ENCODE data around the gene KLHDC7B. TPM values are rescaled to one million over a fixed set of nuclear protein-coding genes. Genes with fewer than 3 reads are reported as not detected.

The KLHDC7B gene
- total and polyA plus RNA-seq, 5 donors: 0.08 to 0.14 (median 0.09) TPM; not detected in 2

DNA sequence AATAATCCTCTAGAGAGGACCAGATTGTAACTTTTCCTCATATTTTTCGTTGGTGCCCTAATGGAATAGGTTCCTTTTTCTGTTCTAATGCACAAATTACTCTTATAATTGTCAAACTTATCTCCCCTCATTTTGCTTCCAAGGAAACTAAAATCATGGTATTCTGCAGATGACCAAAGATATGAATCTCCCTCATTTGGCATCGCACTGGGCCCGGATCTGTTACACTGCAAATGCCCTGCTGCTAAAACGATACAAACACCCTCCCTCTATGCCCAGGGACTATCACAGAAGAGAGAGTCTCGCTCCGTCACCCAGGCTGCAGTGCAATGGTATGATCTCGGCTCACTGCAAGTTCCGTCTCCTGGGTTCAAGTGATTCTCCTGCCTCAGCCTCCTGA lies 7.6 kb downstream of the KLHDC7B start:
- DNase-seq (peak in 1 of 3 donors; percentile 7), ATAC-seq (no peak)
- Histone ChIP-seq H3K4me3 (ENCODE audit: low read length) (no peak overlapping the region), H3K4me1 (ENCODE audit: control insufficient read depth, insufficient read depth, low read length) (no peaks in the 10 kb centered on the region), H3K9me3 (ENCODE audit: control insufficient read depth, low read length) (no peaks in the 10 kb centered on the region), H3K27ac (ENCODE audit: low read length) (no peak overlapping the region), H3K27me3 (ENCODE audit: control insufficient read depth, insufficient read depth) (no peaks in the 10 kb centered on the region)
- WGBS: 80% methylated on average over 8 of the region's 8 CpGs
- intact Hi-C loops (cut with DNase I): no loop called here

DNA sequence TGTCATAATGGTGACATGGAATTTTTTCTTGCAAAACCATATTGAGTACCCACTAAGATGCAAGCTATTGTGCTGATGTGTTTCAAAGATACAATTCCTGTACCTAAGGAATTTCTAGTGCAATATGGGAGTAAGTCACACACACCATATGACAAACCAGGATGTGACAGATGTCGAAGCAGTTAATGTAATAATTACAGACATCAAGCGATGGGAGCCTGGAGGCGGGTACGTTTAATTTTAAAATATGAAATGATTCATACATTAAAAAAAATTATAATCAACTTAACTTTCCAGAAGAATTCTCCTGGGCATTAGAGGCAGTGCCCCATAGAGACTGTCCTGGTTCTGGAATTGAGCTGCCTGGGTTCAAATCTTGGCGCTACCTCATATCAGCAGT lies 11.0 kb downstream of the KLHDC7B start:
- H3K4me1 ChIP-seq (ENCODE audit: control insufficient read depth, insufficient read depth, low read length): no peaks in the 10 kb centered on the region
- no peak for ATAC-seq
- H3K9me3 ChIP-seq (ENCODE audit: control insufficient read depth, low read length): no peaks in the 10 kb centered on the region
- H3K4me3 ChIP-seq (ENCODE audit: low read length): no peak overlapping the region
- no peaks in the 10 kb centered on the region for H3K27me3 ChIP-seq (ENCODE audit: control insufficient read depth, insufficient read depth)
- intact Hi-C loops (cut with DNase I): no loop called here
- 83% methylated on average over 5 of the region's 5 CpGs for WGBS
- H3K27ac ChIP-seq (ENCODE audit: low read length): no peak overlapping the region
- DNase-seq: no peak

DNA sequence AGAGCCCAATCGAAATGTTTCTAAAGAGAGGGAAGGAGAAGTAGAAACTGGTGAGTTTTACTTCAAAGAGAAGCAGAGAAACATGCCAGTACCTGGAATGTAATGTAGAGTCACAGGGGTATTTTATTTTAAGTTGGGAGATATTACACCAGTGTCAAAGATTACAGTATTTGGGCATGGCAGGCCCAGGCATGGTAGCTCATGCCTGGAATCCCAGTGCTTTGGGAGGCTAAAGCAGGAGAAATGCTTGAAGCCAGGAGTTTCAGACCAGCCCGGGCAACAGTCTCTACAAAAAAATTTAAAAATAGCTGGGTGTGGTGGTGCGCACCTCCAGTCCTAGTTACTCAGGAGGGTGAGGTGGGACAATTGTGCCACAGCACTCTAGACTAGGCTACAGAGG lies 14.3 kb downstream of the KLHDC7B start:
- ATAC-seq: no peak
- H3K9me3 ChIP-seq (ENCODE audit: control insufficient read depth, low read length): no peaks in the 10 kb centered on the region
- intact Hi-C loops (cut with DNase I): no loop called here
- no peaks in the 10 kb centered on the region for H3K27me3 ChIP-seq (ENCODE audit: control insufficient read depth, insufficient read depth)
- H3K27ac ChIP-seq (ENCODE audit: low read length): no peak overlapping the region
- 88% methylated on average over 3 of the region's 3 CpGs for WGBS
- no peak overlapping the region for H3K4me3 ChIP-seq (ENCODE audit: low read length)
- H3K4me1 ChIP-seq (ENCODE audit: control insufficient read depth, insufficient read depth, low read length): peaks cover 3% of the 10 kb centered on the region
- DNase-seq: peak in 1 of 3 donors; percentile 3

- no peak for ATAC-seq
- WGBS: 77% methylated on average over 31 of the region's 34 CpGs
- H3K9me3 ChIP-seq (ENCODE audit: control insufficient read depth, low read length): no peaks in the 10 kb centered on the region
- H3K4me1 ChIP-seq (ENCODE audit: control insufficient read depth, insufficient read depth, low read length): peaks cover 3% of the 10 kb centered on the region
- no peak overlapping the region for H3K4me3 ChIP-seq (ENCODE audit: low read length)
- H3K27ac ChIP-seq (ENCODE audit: low read length): no peak overlapping the region
- intact Hi-C loops (cut with DNase I): no loop called here
- DNase-seq: peak in 1 of 3 donors; percentile 74
- H3K27me3 ChIP-seq (ENCODE audit: control insufficient read depth, insufficient read depth): no peaks in the 10 kb centered on the region
Observed at GRCh38 chr22:50561401-50562358, 16.0 kb downstream of the KLHDC7B start.

DNA sequence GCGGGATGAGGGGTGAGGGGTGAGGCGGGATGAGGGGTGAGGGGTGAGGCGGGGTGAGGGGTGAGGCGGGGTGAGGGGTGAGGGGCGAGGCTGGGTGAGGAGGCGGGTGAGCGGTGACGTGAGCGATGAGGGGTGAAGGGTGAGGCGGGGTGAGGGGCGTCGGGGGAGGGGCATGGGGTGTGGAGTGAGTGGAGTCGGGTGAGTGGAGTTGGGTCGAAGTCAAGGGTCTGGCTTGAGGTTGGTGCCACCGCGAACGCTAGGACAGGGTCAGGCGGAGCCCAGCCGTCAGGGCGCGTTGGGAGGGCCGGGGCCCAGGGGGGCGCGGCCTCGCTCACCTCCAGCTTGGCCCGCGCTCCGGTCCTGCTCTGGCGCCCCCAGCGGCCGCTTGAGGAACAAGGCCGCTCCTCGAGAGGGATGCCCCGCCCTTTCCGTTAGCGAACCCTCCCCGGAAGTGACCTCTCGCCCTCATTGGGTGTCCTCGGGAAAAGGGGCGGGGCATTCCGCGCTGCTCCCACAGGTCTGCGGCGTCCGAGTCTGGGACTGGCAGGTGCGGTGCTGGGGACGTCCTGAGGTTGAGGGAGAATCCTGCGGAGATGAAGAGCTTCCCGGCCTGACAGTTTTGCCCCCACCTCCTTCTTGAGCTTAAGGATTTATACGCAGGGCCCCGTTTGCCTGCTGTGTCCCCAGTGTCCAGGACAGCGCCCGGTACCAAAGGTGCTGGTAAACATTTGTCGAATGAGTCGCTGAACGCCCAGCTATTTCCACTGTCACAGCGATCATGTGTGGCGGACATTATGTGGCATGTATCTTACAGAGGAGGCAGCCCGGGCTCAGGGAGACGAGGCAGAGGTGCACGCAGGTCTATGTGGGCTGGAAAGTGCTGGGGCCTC lies 17.1 kb downstream of the KLHDC7B start, which contains the start of gene SYCE3:
TSS of gene SYCE3 (minus strand) at position 397 of the 890 bp plus-strand sequence. CDS start 6,514 bp downstream, outside the sequence.
- peak; percentile 95 to 97 for ATAC-seq
- Histone ChIP-seq H3K27me3 (ENCODE audit: control insufficient read depth, insufficient read depth) (no peaks in the 10 kb centered on the region), H3K27ac (ENCODE audit: low read length) (peak within 1 kb of the TSS; percentile 91), H3K9me3 (ENCODE audit: control insufficient read depth, low read length) (no peaks in the 10 kb centered on the region), H3K4me1 (ENCODE audit: control insufficient read depth, insufficient read depth, low read length) (peaks cover 3% of the 10 kb centered on the region), H3K4me3 (ENCODE audit: low read length) (peak within 1 kb of the TSS; percentile 74)
- 7% methylated on average over 60 of the region's 61 CpGs for WGBS
- peak; percentile 97 to 99 (median 99) for DNase-seq
- intact Hi-C loops (cut with DNase I): no loop called here

GRCh38 chr22:50563413-50564160 lies 17.9 kb downstream of the KLHDC7B start:
- DNase-seq (peak in 1 of 3 donors; percentile 67), ATAC-seq (peak in 1 of 2 donors; percentile 25)
- Histone ChIP-seq H3K4me3 (ENCODE audit: low read length) (peak overlapping the region; percentile 74), H3K9me3 (ENCODE audit: control insufficient read depth, low read length) (no peaks in the 10 kb centered on the region), H3K4me1 (ENCODE audit: control insufficient read depth, insufficient read depth, low read length) (peaks cover 3% of the 10 kb centered on the region), H3K27ac (ENCODE audit: low read length) (peak overlapping the region; percentile 91), H3K27me3 (ENCODE audit: control insufficient read depth, insufficient read depth) (no peaks in the 10 kb centered on the region)
- WGBS: 26% methylated on average over 17 of the region's 17 CpGs
- intact Hi-C loops (cut with DNase I): no loop called here

DNA sequence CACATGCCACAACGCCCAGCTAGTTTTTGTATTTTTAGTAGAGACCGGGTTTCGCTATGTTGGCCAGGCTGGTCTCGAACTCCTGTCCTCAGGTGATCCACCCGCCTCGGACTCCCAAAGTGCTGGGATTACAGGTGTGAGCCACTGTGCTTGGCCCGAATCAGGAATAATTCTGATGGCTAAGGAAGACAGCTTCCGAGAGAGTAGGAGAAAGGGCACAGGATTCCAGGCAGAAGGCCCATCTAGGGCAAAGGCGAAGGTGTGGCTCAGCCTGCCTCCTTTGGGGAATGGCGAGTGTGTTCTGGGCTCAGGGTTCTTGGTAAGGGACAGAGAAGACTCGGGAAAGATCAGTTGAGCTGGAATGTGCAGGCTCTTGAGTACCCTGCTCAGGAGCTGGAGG lies 18.6 kb downstream of the KLHDC7B start:
- DNase-seq (peak in 1 of 3 donors; percentile 18), ATAC-seq (no peak)
- H3K9me3 ChIP-seq (ENCODE audit: control insufficient read depth, low read length): no peaks in the 10 kb centered on the region
- peak overlapping the region; percentile 42 for H3K27ac ChIP-seq (ENCODE audit: low read length)
- no peak overlapping the region for H3K4me3 ChIP-seq (ENCODE audit: low read length)
- H3K4me1 ChIP-seq (ENCODE audit: control insufficient read depth, insufficient read depth, low read length): peaks cover 3% of the 10 kb centered on the region
- intact Hi-C loops (cut with DNase I): no loop called here
- H3K27me3 ChIP-seq (ENCODE audit: control insufficient read depth, insufficient read depth): no peaks in the 10 kb centered on the region
- WGBS: 90% methylated on average over 11 of the region's 11 CpGs

- DNase-seq: no peak
- intact Hi-C loops (cut with DNase I): no loop called here
- Histone ChIP-seq H3K4me1 (ENCODE audit: control insufficient read depth, insufficient read depth, low read length) (peaks cover 3% of the 10 kb centered on the region), H3K4me3 (ENCODE audit: low read length) (no peak overlapping the region), H3K9me3 (ENCODE audit: control insufficient read depth, low read length) (no peaks in the 10 kb centered on the region), H3K27me3 (ENCODE audit: control insufficient read depth, insufficient read depth) (no peaks in the 10 kb centered on the region), H3K27ac (ENCODE audit: low read length) (no peak overlapping the region)
- ATAC-seq: no peak
- 92% methylated on average over 7 of the region's 7 CpGs for WGBS
Observed at GRCh38 chr22:50567721-50568252, 22.1 kb downstream of the KLHDC7B start.

DNA sequence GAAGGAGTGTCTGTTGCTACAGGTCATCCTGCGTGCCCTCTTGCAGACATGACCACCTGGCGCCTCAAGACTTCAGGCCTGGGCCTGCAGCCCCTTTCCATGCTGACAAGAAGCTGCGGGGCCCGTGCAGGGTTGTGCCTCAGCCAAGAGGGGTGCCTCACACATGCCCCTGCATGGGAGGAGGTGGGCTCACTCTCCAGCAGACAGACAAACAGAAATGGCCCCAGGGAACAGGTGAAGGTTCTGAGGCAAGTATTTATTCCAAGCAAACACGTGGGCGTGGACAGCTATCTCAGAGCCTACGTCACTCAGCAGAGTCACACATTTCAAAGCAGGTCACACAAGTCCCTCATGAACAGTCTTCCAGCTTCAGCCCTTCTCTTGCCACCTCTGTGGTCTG lies 22.9 kb downstream of the KLHDC7B start:
- ATAC-seq (no peak), DNase-seq (peak in 2 of 3 donors; percentile 14 to 49)
- WGBS: 77% methylated on average over 7 of the region's 7 CpGs
- Histone ChIP-seq H3K27me3 (ENCODE audit: control insufficient read depth, insufficient read depth) (no peaks in the 10 kb centered on the region), H3K9me3 (ENCODE audit: control insufficient read depth, low read length) (no peaks in the 10 kb centered on the region), H3K4me3 (ENCODE audit: low read length) (no peak overlapping the region), H3K4me1 (ENCODE audit: control insufficient read depth, insufficient read depth, low read length) (peaks cover under 1% of the 10 kb centered on the region), H3K27ac (ENCODE audit: low read length) (no peak overlapping the region)
- intact Hi-C loops (cut with DNase I): no loop called here

GRCh38 chr22:50569041-50569459 lies 23.4 kb downstream of the KLHDC7B start:
- H3K9me3 ChIP-seq (ENCODE audit: control insufficient read depth, low read length): no peaks in the 10 kb centered on the region
- ATAC-seq: no peak
- DNase-seq: peak in 2 of 3 donors; percentile 25 to 55
- no peak overlapping the region for H3K4me3 ChIP-seq (ENCODE audit: low read length)
- H3K4me1 ChIP-seq (ENCODE audit: control insufficient read depth, insufficient read depth, low read length): no peaks in the 10 kb centered on the region
- H3K27me3 ChIP-seq (ENCODE audit: control insufficient read depth, insufficient read depth): no peaks in the 10 kb centered on the region
- 82% methylated on average over 8 of the region's 8 CpGs for whole genome bisulfite sequencing
- intact Hi-C loops (cut with DNase I): no loop called here
- H3K27ac ChIP-seq (ENCODE audit: low read length): no peak overlapping the region
